ENCODE results near the gene BAIAP2.

- TF ChIP-seq EP300 (IDR thresholded peaks at IDR 0.05): no peak
- TF ChIP-seq POLR2AphosphoS5 (IDR thresholded peaks at IDR 0.05): no peak
- TF ChIP-seq, protein P1, sequence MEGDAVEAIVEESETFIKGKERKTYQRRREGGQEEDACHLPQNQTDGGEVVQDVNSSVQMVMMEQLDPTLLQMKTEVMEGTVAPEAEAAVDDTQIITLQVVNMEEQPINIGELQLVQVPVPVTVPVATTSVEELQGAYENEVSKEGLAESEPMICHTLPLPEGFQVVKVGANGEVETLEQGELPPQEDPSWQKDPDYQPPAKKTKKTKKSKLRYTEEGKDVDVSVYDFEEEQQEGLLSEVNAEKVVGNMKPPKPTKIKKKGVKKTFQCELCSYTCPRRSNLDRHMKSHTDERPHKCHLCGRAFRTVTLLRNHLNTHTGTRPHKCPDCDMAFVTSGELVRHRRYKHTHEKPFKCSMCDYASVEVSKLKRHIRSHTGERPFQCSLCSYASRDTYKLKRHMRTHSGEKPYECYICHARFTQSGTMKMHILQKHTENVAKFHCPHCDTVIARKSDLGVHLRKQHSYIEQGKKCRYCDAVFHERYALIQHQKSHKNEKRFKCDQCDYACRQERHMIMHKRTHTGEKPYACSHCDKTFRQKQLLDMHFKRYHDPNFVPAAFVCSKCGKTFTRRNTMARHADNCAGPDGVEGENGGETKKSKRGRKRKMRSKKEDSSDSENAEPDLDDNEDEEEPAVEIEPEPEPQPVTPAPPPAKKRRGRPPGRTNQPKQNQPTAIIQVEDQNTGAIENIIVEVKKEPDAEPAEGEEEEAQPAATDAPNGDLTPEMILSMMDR (IDR thresholded peaks at IDR 0.05): no peak
- TF ChIP-seq POLR2A (IDR thresholded peaks at IDR 0.05): no peak
Measured at GRCh38 chr17:81002013-81002384, 33.0 kb upstream of the BAIAP2 start.
